Tibial nerve (tissue), 4 donors: ENCODE results near the gene ZNF530.
A peak's percentile ranks its signal among the peaks of the same experiment; 100 is the strongest.

Experiments used
- EP300 ChIP-seq, 2 donors: sonication (generic); formaldehyde crosslinking; IDR thresholded peaks; one replicate each; pipeline ENCODE4 v1.6.1; 2017; ENCODE audit warnings: antibody characterized with exemption in 2 of 2, mild to moderate bottlenecking in 1 of 2
- POLR2A ChIP-seq, 2 donors: fragments of 450-650 bp; IDR thresholded peaks; one replicate each; pipeline ENCODE4 v1.6.1; 2017; ENCODE audit warnings: antibody characterized with exemption in 2 of 2, mild to moderate bottlenecking in 2 of 2, moderate library complexity in 2 of 2
- TF ChIP-seq, protein P1 (sequence below), 5 experiments: fragments of 200-600 bp in 3 of 5; fragments of 450-650 bp in 2 of 5; sonication (generic) in 3 of 5; IDR thresholded peaks; one replicate each; pipeline ENCODE4 v1.5.1; 2016 to 2019; ENCODE audit warnings: antibody characterized with exemption in 5 of 5, mild to moderate bottlenecking in 3 of 5, moderate library complexity in 2 of 5

DNA sequence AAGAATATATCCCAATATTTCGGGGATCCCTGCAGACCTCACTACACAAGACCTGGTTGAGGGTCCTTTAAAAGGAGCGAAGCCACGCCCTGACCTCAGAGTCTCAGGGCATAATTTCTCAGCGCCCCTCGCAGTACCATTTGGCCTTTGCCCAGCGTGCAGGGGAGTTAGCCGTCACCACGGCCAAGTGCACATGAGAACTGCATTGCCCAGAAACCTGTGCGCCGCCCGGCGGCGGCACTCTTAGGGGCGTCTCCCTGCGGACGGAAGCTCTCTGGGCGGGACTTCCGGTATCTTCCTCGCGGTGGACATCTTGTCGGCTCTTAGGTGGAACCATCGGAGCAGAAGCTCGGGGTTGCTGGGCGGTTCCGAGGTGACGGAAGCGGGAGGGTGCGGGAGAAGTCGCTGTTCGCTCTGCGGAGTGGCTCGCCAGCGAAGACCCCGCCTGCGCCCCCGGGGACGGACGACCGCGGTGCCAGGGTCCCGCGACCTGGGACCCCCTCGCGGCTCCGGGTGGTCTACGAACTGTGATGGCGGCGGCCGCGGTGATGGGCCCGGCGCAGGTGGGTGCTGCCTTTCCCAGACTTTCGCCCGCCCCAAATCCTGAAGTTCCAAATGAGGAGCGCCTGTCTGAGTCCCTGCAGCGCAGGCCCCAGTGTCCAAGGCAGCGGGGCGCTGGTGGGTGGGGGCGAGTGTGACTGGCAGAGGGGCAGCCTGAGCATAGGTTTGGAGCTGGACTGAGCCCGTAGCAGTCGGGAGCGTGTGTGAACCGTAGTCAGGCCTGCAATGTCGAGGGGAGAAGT is 14.5 kb downstream of the ZNF530 start, which contains the start of gene ZNF134:
- TF ChIP-seq, protein P1, sequence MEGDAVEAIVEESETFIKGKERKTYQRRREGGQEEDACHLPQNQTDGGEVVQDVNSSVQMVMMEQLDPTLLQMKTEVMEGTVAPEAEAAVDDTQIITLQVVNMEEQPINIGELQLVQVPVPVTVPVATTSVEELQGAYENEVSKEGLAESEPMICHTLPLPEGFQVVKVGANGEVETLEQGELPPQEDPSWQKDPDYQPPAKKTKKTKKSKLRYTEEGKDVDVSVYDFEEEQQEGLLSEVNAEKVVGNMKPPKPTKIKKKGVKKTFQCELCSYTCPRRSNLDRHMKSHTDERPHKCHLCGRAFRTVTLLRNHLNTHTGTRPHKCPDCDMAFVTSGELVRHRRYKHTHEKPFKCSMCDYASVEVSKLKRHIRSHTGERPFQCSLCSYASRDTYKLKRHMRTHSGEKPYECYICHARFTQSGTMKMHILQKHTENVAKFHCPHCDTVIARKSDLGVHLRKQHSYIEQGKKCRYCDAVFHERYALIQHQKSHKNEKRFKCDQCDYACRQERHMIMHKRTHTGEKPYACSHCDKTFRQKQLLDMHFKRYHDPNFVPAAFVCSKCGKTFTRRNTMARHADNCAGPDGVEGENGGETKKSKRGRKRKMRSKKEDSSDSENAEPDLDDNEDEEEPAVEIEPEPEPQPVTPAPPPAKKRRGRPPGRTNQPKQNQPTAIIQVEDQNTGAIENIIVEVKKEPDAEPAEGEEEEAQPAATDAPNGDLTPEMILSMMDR (IDR thresholded peaks at IDR 0.05) = peak in 3 of 5 experiments; percentile 22 to 45 (median 42)
- TF ChIP-seq POLR2A (IDR thresholded peaks at IDR 0.05) (no peak), EP300 (IDR thresholded peaks at IDR 0.05) (peak in 1 of 2 donors; percentile 64)
